CD4-positive, alpha-beta T cell treated with Interleukin-6 for 4 hours (primary cell): Measurements from ENCODE around the gene TBC1D9B.

Source experiments
- DNase-seq: peaks from one replicate; pipeline ENCODE4 v3.0.0-alpha.2; 2020; ENCODE audit warnings: mixed read lengths

The TBC1D9B gene

GRCh38 chr5:179868541-179868940 is 39.2 kb downstream of the TBC1D9B start:
- no peak for DNase-seq

DNA sequence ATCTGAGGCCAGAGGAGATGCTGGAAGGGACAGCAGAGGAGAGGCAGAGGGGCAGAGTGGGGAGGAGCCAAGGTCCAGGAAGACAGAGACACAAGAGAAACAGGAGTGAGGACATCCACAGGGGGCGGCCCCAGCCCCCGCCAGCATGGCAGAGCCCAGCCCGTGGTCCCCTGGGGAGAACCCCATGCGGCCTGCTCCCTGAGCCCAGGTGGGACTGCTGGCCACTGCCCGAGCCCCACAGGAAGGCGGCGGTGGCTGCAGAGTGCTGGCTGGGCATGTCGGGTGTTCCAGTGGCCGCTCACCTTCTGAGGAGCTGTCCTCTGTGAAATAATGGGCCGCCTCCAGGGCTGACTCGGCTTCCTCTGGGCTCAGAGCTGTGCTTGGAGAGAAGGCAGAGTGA is 40.2 kb downstream of the TBC1D9B start:
- no peak for DNase-seq

GRCh38 chr5:179867079-179867465 is 40.6 kb downstream of the TBC1D9B start:
- DNase-seq = no peak

GRCh38 chr5:179866241-179867078 is 41.2 kb downstream of the TBC1D9B start:
- no peak for DNase-seq

DNA sequence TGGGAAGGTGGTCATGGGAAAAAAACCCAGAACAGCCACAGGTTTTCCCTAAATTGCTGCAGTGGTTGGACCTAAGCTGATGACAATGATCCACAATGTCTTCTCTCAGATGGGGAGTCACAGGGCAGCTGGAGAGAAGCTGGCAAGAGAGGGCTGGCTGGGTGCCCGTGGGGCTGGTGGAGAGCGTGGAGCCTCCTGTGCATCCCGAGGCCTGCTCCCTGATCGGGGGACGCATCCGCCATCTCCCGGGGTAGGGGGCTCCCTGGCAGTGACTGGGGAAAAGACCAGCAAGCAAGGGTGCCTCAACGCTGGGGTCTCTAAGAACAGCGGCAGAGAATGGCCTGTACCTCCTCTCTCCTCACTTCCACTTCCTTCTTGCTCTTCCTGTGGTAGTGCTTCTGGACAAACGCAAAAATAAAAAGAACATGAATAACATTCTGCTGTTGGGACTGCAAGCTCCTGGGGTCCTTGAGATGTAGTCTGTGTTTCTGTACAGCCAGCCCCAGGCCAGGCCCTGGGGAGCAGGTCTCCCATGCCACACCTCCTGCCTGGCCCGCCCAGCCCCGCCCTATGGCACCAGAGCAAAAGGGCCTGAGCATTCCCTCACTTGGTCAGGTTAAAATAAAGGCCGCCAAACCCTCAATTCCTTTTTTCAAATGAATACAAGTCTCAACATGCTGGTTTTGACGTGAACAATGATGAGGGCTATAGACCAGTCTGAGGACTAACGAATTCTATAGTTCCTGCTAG is 42.0 kb downstream of the TBC1D9B start:
- no peak for DNase-seq

DNA sequence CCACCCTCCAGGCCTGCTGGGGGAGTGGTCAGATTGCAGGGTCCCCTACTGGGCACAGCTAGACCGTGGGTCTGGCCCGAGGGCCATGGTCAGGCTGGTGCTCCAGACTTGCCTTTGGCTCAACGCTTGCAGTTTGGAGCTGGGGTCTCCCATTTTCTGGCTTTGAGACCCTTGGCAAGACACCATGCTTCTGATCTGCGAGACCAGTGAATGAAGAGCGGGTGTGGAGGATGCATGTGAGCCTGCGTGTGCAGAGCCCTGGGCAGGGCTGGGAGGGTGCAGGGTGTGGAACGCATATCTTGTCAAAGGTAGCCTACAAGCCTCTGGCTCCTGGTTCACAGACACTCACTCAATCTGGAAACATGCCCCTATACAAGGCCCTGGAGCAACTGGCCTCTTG is 43.0 kb downstream of the TBC1D9B start:
- DNase-seq = no peak

DNA sequence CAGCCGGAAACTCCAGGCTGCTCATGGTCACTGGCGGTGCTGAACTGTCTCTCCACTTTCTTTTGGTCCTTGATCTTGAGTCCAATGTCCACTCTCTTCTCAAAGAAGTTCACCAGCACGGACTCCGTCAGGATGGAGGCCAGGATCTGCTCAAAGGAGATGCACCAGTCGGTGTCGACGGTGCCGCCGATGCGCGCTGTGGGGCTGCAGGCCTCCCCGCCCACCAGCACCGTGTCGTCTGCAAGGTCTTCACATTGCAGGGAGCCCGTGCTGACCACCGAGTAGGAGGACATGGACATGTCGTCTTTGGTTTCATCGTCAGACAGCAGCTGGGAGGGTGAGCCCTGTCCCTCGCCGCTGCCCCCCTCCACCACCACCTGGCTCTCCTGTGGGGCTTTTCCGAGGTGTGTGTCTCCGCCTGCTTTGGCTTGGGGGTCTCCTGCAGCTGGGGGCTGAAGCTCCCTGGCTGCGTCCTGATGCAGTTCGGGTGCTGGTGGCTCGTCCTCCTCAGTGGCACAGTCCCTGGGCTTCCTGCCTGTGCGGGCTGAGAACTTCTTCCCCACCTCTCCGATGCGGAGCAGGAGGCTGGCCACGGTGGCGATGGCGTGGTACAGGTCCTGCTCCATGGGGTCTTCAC is 44.1 kb downstream of the TBC1D9B start:
- DNase-seq = no peak

- DNase-seq = no peak
Observed at GRCh38 chr5:179862891-179863290, 44.8 kb downstream of the TBC1D9B start.

GRCh38 chr5:179862296-179862695 is 45.4 kb downstream of the TBC1D9B start:
- DNase-seq = no peak

- DNase-seq = no peak
Observed at GRCh38 chr5:179860301-179860700, 47.4 kb downstream of the TBC1D9B start.

- peak; percentile 95 for DNase-seq
Observed at GRCh38 chr5:179858586-179859427, 48.9 kb downstream of the TBC1D9B start, which contains the start of gene MRNIP. TSS of gene MRNIP (minus strand) at chr5:179858817. CDS start at chr5:179858796, 21 bp downstream.

DNA sequence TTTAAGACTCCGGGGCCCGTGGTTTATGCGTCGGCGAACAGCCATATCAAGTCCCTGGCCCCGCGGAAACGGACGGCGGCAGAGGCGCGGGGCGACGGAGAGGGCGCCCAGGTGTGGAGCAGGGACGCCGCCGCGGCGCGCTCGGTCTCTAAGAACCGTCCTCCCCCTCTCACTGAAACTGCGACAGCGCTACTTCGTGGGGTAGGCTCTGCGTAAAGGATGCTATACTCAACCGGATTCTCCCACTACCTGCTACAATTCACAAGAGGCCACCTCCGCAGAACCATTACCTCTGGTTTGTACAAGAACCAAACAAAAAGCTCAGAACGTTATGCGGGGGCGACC is 49.5 kb downstream of the TBC1D9B start:
- peak; percentile 64 for DNase-seq

GRCh38 chr5:179854356-179854755 is 53.3 kb downstream of the TBC1D9B start:
- DNase-seq = no peak

- DNase-seq = no peak
Observed at GRCh38 chr5:179852993-179853547, 54.6 kb downstream of the TBC1D9B start.

- DNase-seq = no peak
Observed at GRCh38 chr5:179841621-179842020, 66.1 kb downstream of the TBC1D9B start.

GRCh38 chr5:179840766-179841165 is 66.9 kb downstream of the TBC1D9B start:
- no peak for DNase-seq

- no peak for DNase-seq
Observed at GRCh38 chr5:179840321-179840720, 67.4 kb downstream of the TBC1D9B start.

DNA sequence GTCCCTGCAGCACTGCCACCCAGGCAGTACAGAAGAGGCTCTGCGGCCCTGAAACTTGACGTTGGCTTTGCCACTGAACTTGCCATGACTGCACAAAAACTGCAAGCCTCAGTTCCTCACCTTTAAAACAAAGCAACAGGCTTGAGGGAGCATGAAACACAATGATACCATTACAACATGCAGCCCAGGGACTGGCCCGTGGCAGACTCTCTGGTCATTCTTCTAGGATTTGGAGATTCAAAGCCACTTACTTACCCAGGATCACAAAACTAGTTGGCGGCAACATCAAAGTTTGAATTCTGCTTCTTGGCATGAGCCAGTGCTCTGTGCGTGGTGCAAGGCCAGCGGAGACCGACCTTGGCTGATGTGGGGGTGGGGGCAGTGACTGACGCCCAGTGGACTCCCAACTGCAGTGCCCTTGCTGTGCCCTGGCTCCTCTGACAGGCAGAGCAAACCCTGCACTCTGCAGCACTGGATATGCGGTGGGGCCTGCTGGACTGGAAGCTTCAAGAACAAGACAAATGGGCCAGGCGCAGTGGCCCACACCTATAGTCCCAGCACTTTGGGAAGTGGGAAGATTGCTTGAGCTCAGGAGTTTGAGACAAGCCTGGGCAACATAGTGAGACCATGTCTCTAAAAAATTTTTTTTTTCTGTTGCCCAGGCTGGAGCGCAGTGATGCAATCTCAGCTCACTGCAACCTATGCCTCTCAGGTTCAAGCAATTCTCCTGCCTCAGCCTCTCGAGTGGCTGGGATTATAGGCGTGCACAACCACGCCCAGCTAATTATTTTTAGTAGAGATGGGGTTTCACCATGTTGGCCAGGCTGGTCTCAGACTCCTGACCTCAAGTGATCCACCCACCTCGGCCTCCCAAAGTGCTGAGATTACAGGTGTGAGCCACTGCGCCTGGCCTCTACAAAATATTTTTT is 68.1 kb downstream of the TBC1D9B start:
- DNase-seq = no peak

GRCh38 chr5:179837076-179838011 is 70.4 kb downstream of the TBC1D9B start:
- DNase-seq = no peak
